Left ventricle myocardium inferior (tissue), 1 donor: ENCODE results near the gene ZNF174. TPM values are rescaled to one million over a fixed set of nuclear protein-coding genes. Genes with fewer than 3 reads are reported as not detected.

Experiments used
- DNase-seq: peaks from one replicate; pipeline ENCODE4 v3.0.0-alpha.2; 2020
- H3K27ac ChIP-seq: fragments of 200-600 bp; replicated peaks from 2 replicates; pipeline ENCODE4 v1.8.0; 2021
- H3K27me3 ChIP-seq: fragments of 200-600 bp; 2 replicates; pipeline ENCODE4 v1.8.0; 2021; ENCODE audit warnings: low read depth
- H3K36me3 ChIP-seq: fragments of 200-600 bp; 2 replicates; pipeline ENCODE4 v1.8.0; 2021
- H3K4me1 ChIP-seq: fragments of 200-600 bp; 2 replicates; pipeline ENCODE4 v1.8.0; 2021
- H3K4me3 ChIP-seq: fragments of 200-600 bp; 2 replicates; pipeline ENCODE4 v1.8.0; 2021; ENCODE audit warnings: mild to moderate bottlenecking, moderate library complexity
- H3K9me3 ChIP-seq: fragments of 200-600 bp; replicated peaks from 2 replicates; pipeline ENCODE4 v1.8.0; 2021
- intact Hi-C: fragments of 100-400 bp; cut with micrococcal nuclease; formaldehyde crosslinking; loops from one replicate; pipeline ENCODE4 v1.11.0; 2022
- total RNA-seq: library from RNA; stranded (reverse); fragmentation: NEBNext Ultra II Directional; extraction: Animal tissue kit (Norgen Biotek cat#: 25700); gene quantifications from one replicate; pipeline ENCODE4 v1.2.1, GENCODE V29; 2021
- TF ChIP-seq, protein P1 (sequence below): fragments of 200-600 bp; IDR thresholded peaks from 2 replicates; pipeline ENCODE4 v1.8.0; 2021; ENCODE audit warnings: antibody characterized with exemption, mild to moderate bottlenecking, borderline replicate concordance
- donor health status: DM: no; HTN: yes; CAD: no; lungs with severe emphysema.

ZNF174 gene
- total RNA-seq, 1 donor from 2014 or later, result 10.1 TPM

GRCh38 chr16:3458278-3458851 is 57.4 kb downstream of the ZNF174 start:
- no peaks in the 10 kb centered on the region for H3K9me3 ChIP-seq
- peak overlapping the region; percentile 92 for H3K4me3 ChIP-seq
- peak overlapping the region; percentile 99 for H3K27ac ChIP-seq
- DNase-seq, result no peak
- H3K36me3 ChIP-seq, result no peaks in the 10 kb centered on the region
- TF ChIP-seq, protein P1, sequence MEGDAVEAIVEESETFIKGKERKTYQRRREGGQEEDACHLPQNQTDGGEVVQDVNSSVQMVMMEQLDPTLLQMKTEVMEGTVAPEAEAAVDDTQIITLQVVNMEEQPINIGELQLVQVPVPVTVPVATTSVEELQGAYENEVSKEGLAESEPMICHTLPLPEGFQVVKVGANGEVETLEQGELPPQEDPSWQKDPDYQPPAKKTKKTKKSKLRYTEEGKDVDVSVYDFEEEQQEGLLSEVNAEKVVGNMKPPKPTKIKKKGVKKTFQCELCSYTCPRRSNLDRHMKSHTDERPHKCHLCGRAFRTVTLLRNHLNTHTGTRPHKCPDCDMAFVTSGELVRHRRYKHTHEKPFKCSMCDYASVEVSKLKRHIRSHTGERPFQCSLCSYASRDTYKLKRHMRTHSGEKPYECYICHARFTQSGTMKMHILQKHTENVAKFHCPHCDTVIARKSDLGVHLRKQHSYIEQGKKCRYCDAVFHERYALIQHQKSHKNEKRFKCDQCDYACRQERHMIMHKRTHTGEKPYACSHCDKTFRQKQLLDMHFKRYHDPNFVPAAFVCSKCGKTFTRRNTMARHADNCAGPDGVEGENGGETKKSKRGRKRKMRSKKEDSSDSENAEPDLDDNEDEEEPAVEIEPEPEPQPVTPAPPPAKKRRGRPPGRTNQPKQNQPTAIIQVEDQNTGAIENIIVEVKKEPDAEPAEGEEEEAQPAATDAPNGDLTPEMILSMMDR, result no peak
- intact Hi-C loops, result no loop called here
- H3K27me3 ChIP-seq, result no peaks in the 10 kb centered on the region
- peaks cover 85% of the 10 kb centered on the region for H3K4me1 ChIP-seq

DNA sequence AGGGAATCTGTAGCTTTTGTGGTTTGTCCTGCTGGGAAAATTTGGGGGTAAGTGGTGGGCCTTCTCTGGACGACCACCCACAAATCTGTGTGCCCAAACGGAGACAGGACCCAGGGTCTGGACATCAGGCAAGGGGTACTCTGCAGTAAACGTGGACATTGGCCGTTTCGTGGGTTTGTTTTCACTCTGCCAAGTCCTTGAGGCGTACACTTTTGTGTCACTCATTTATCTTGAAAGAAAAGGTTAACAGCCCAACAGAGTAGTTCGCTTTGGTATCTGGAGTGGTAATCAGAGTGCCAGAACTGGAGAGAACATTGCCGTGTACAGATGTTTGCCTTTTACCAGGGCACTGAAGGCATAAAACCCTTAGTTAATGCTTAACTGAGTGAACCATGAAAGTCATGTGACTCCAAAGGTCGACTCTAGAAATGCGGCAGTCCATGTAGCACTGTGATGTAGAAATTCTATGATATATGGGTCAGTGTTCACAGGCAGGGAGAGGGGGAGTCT is 57.9 kb downstream of the ZNF174 start:
- H3K27ac ChIP-seq, result peak overlapping the region; percentile 99
- peaks cover 91% of the 10 kb centered on the region for H3K4me1 ChIP-seq
- H3K9me3 ChIP-seq, result no peaks in the 10 kb centered on the region
- peak overlapping the region; percentile 92 for H3K4me3 ChIP-seq
- no peak for DNase-seq
- H3K36me3 ChIP-seq, result no peaks in the 10 kb centered on the region
- H3K27me3 ChIP-seq, result no peaks in the 10 kb centered on the region
- intact Hi-C loops, result no loop called here
- TF ChIP-seq, protein P1, result no peak

Other genes with a start within 250 kb of the ZNF174 start
- gene OR1F1, start 213.0 kb upstream of the ZNF174 start, total RNA-seq, result not detected
- 5.8 TPM for gene ZNF200, start 166.1 kb upstream of the ZNF174 start, total RNA-seq
- 0.49 TPM for gene MEFV, start 144.6 kb upstream of the ZNF174 start, total RNA-seq
- gene ZNF263, start 117.7 kb upstream of the ZNF174 start, total RNA-seq, result 9.9 TPM
- 9.7 TPM for gene TIGD7, start 95.8 kb upstream of the ZNF174 start, total RNA-seq
- gene ZNF75A, start 95.7 kb upstream of the ZNF174 start, total RNA-seq, result 19.2 TPM
- gene OR2C1, start 45.3 kb upstream of the ZNF174 start, total RNA-seq, result 0.22 TPM
- gene ZSCAN32, start 211 bp upstream of the ZNF174 start, total RNA-seq, result 5.9 TPM
- 1.7 TPM for gene ZNF597, start 42.3 kb downstream of the ZNF174 start, total RNA-seq
- gene NAA60, start 42.5 kb downstream of the ZNF174 start, total RNA-seq, result 38.2 TPM
- gene C16orf90, start 94.3 kb downstream of the ZNF174 start, total RNA-seq, result not detected
- 14.4 TPM for gene CLUAP1, start 99.8 kb downstream of the ZNF174 start, total RNA-seq
- gene NLRC3, start 176.2 kb downstream of the ZNF174 start, total RNA-seq, result 0.93 TPM
- 2.5 TPM for gene SLX4, start 210.4 kb downstream of the ZNF174 start, total RNA-seq